Endothelial cell of umbilical vein (primary cell): ENCODE results near the gene PLEKHG3. TPM values are rescaled to one million over a fixed set of nuclear protein-coding genes. Genes with fewer than 3 reads are reported as not detected.

Experiments used
- BruUV-seq: library from RNA; stranded (reverse); fragments of 400-500 nt; replicated peaks from 2 replicates; lab custom pipeline; 2021; lab: Mats Ljungman, UMichigan
- CTCF ChIA-PET: fragments of 300-600, 350-600 bp; sonication (Branson Sonifier 250); formaldehyde crosslinking; loops from one replicate; lab custom pipeline; 2021; ENCODE audit warnings: antibody characterized with exemption, inconsistent platforms; lab: Charles Lee
- POLR2A ChIA-PET: fragments of 300-600, 350-600 bp; sonication (Branson Sonifier 250); formaldehyde crosslinking; loops from one replicate; lab custom pipeline; 2021; ENCODE audit warnings: antibody characterized with exemption, inconsistent platforms; lab: Charles Lee
- DNase-seq: peaks from one replicate; pipeline ENCODE4 v3.0.0-alpha.2; 2011; ENCODE audit warnings: low read depth, low spot score
- FAIRE-seq: peaks from 2 replicates; lab custom pipeline; 2011; peaks lifted over from hg19 to GRCh38; lab: Jason Lieb, UNC
- H2AFZ ChIP-seq: 2 replicates; pipeline ENCODE4 v1.6.0; 2012; ENCODE audit warnings: low read depth, low read length, control low read depth, inconsistent platforms
- H3K27ac ChIP-seq: 2 replicates; pipeline ENCODE4 v1.5.1; 2011; ENCODE audit warnings: low read depth, mild to moderate bottlenecking, control low read depth, low read length, moderate library complexity; ENCODE audit not compliant: insufficient read depth
- H3K27me3 ChIP-seq, 2 experiments: 2 replicates each; pipeline versions ENCODE4 v1.6.0 to v1.6.1; 2011; ENCODE audit warnings: low read length in 2 of 2, mixed read lengths in 1 of 2; ENCODE audit not compliant: control insufficient read depth in 2 of 2, insufficient read depth in 2 of 2
- H3K36me3 ChIP-seq, 2 experiments: 2 replicates in 1 of 2; 3 replicates in 1 of 2; pipeline ENCODE4 v1.5.1; 2011; ENCODE audit warnings: low read length in 2 of 2, mild to moderate bottlenecking in 1 of 2, moderate library complexity in 1 of 2; ENCODE audit not compliant: control insufficient read depth in 2 of 2, insufficient read depth in 2 of 2; ENCODE audit errors: extremely low read depth in 1 of 2
- H3K4me1 ChIP-seq: 3 replicates; pipeline ENCODE4 v1.5.1; 2011; ENCODE audit warnings: mild to moderate bottlenecking, low read length; ENCODE audit not compliant: control insufficient read depth, insufficient read depth; ENCODE audit errors: extremely low read depth
- H3K4me2 ChIP-seq: 2 replicates; pipeline ENCODE4 v1.6.1; 2011; ENCODE audit warnings: low read length, control low read depth, mixed read lengths; ENCODE audit not compliant: insufficient read depth
- H3K4me3 ChIP-seq, 3 experiments: fragments of 200-600 bp in 1 of 3; sonication (generic), shearing (Covaris generic) in 1 of 3; replicated peaks in 1 of 3; 2 replicates each; pipeline ENCODE4 v1.5.1; 2011 to 2016; ENCODE audit warnings: control low read depth in 3 of 3, low read length in 3 of 3, mild to moderate bottlenecking in 2 of 3, inconsistent platforms in 1 of 3, low read depth in 1 of 3, moderate library complexity in 1 of 3; ENCODE audit not compliant: insufficient read depth in 1 of 3
- H3K79me2 ChIP-seq: 2 replicates; pipeline ENCODE4 v1.6.0; 2012; ENCODE audit warnings: low read length, inconsistent platforms; ENCODE audit not compliant: control insufficient read depth, insufficient read depth
- H3K9ac ChIP-seq: replicated peaks from 2 replicates; pipeline ENCODE3; 2011; ENCODE audit warnings: low read length, control low read depth; ENCODE audit not compliant: insufficient read depth; ENCODE audit errors: extremely low read depth
- H3K9me1 ChIP-seq: replicated peaks from 3 replicates; pipeline ENCODE4 v1.6.0; 2011; ENCODE audit warnings: mild to moderate bottlenecking, low read length; ENCODE audit not compliant: control insufficient read depth, insufficient read depth; ENCODE audit errors: extremely low read depth
- H3K9me3 ChIP-seq: replicated peaks from 2 replicates; pipeline ENCODE4 v1.5.1; 2012; ENCODE audit warnings: low read length, inconsistent platforms; ENCODE audit not compliant: control insufficient read depth, insufficient read depth
- H4K20me1 ChIP-seq: replicated peaks from 2 replicates; pipeline ENCODE3; 2011; ENCODE audit warnings: mild to moderate bottlenecking, low read length; ENCODE audit not compliant: control insufficient read depth, insufficient read depth; ENCODE audit errors: extremely low read depth
- CTCF ChIP-seq, 2 donors: IDR thresholded peaks; 1 replicate in 1 of 2; 2 replicates in 1 of 2; pipeline ENCODE4 v1.5.1; 2011; ENCODE audit warnings: low read length in 2 of 2, mild to moderate bottlenecking in 2 of 2, moderate library complexity in 2 of 2, control low read depth in 1 of 2, inconsistent platforms in 1 of 2, low read depth in 1 of 2; ENCODE audit not compliant: insufficient read depth in 1 of 2; ENCODE audit errors: extremely low read depth in 1 of 2
- EZH2 ChIP-seq: IDR thresholded peaks from 2 replicates; pipeline ENCODE4 v1.6.1; 2012; ENCODE audit warnings: borderline replicate concordance, low read depth, mild to moderate bottlenecking, moderate library complexity, low read length, inconsistent platforms; ENCODE audit not compliant: severe bottlenecking
- FOS ChIP-seq: IDR thresholded peaks from 2 replicates; pipeline ENCODE4 v1.6.1; 2011; ENCODE audit warnings: mild to moderate bottlenecking, low read length, moderate library complexity, borderline replicate concordance; ENCODE audit not compliant: insufficient read depth
- GATA2 ChIP-seq: IDR thresholded peaks from 2 replicates; pipeline ENCODE4 v1.7.0; 2011; ENCODE audit warnings: low read depth, mild to moderate bottlenecking, moderate library complexity, mixed read lengths, low read length; ENCODE audit not compliant: insufficient read length, insufficient read depth
- JUN ChIP-seq: IDR thresholded peaks from 2 replicates; pipeline ENCODE4 v1.6.1; 2011; ENCODE audit warnings: borderline replicate concordance, low read depth; ENCODE audit not compliant: insufficient read length, insufficient read depth
- MAX ChIP-seq: IDR thresholded peaks from 2 replicates; pipeline ENCODE4 v1.6.1; 2011; ENCODE audit not compliant: insufficient read depth, insufficient read length
- MYC ChIP-seq: IDR thresholded peaks from one replicate; pipeline ENCODE4 v1.6.1; 2011; ENCODE audit warnings: mild to moderate bottlenecking, low read depth, low read length
- POLR2A ChIP-seq: IDR thresholded peaks from 2 replicates; pipeline ENCODE4 v1.6.1; 2012; ENCODE audit warnings: low read depth, mild to moderate bottlenecking, control low read depth, low read length
- POLR2AphosphoS5 ChIP-seq: IDR thresholded peaks from 2 replicates; pipeline ENCODE4 v1.6.1; 2012; ENCODE audit warnings: low read depth, mild to moderate bottlenecking, control low read depth, low read length, moderate library complexity; ENCODE audit not compliant: insufficient read depth
- dilution Hi-C: fragments of 300-500 bp; cut with MboI; formaldehyde crosslinking; loops from one replicate; pipeline ENCODE4 v1.15.0; 2019; ENCODE audit warnings: low sequenced_read_pairs; ENCODE audit not compliant: extremely low pct_ligation_motif_present
- intact Hi-C: fragments of 100-400 bp; cut with micrococcal nuclease; formaldehyde crosslinking; loops from one replicate; pipeline ENCODE4 v1.10.0; 2022
- polyA plus RNA-seq, 4 experiments: library from polyadenylated mRNA; depleted of rRNA in 3 of 4; stranded (reverse) in 3 of 4; unstranded in 1 of 4; fragments of >200 nt; gene quantifications; 2 replicates each; pipeline versions ENCODE4 v1.2.1 to v1.2.3, GENCODE V29; 2011 to 2012; ENCODE audit warnings: missing spikeins in 1 of 4
- total RNA-seq: library from RNA; stranded (reverse); gene quantifications from 2 replicates; pipeline ENCODE4 v1.2.3, GENCODE V29; 2021

PLEKHG3 gene
- total and polyA plus RNA-seq, 2 donors (not counting 3 experiments of a cell fraction or from before 2014, with no cell fraction given), result 6.6 to 8.0 TPM

GRCh38 chr14:64784006-64784405, 79.8 kb downstream of the PLEKHG3 start:
- H3K27me3 ChIP-seq, result no peaks in the 10 kb centered on the region
- H3K9me1 ChIP-seq, result no peaks in the 10 kb centered on the region
- no peak for DNase-seq
- no peaks in the 10 kb centered on the region for H3K79me2 ChIP-seq
- H3K9ac ChIP-seq, result no peak overlapping the region
- TF ChIP-seq CTCF (IDR thresholded peaks at IDR 0.05; ENCODE audit: extremely low read depth in 1 of 2, insufficient read depth in 1 of 2, low read depth in 1 of 2, low read length in 2 of 2) (no peak), FOS (no peak)
- no peak for FAIRE-seq
- POLR2A ChIA-PET, result no interaction called here
- H4K20me1 ChIP-seq, result no peaks in the 10 kb centered on the region
- H3K4me1 ChIP-seq, result peaks cover 13% of the 10 kb centered on the region
- intact Hi-C loops, result no loop called here
- H3K27ac ChIP-seq, result no peak overlapping the region
- H3K36me3 ChIP-seq, result no peaks in the 10 kb centered on the region
- no peak overlapping the region for H3K4me2 ChIP-seq
- H2AFZ ChIP-seq, result no peak overlapping the region
- dilution Hi-C loops, result no loop called here
- H3K4me3 ChIP-seq, result no peak overlapping the region
- no TSS peak for BruUV-seq
- CTCF ChIA-PET, result interaction anchor here (1.4 kb wide), 1 partner anchor 16 kb away, joined by 4 read pairs; no protein-coding TSS in a partner anchor
- H3K9me3 ChIP-seq, result no peaks in the 10 kb centered on the region

- intact Hi-C loops, result no loop called here
- FAIRE-seq, result no peak
- no peak overlapping the region for H2AFZ ChIP-seq
These were observed 82.3 kb downstream of the PLEKHG3 start for GRCh38 chr14:64786296-64787149.

More at GRCh38 chr14:64786296-64787149, 82.3 kb downstream of the PLEKHG3 start:
- Histone ChIP-seq H3K9me3 (no peaks in the 10 kb centered on the region), H4K20me1 (no peaks in the 10 kb centered on the region), H3K36me3 (no peaks in the 10 kb centered on the region), H3K9ac (no peak overlapping the region), H3K27ac (no peak overlapping the region), H3K4me3 (no peak overlapping the region), H3K27me3 (no peaks in the 10 kb centered on the region), H3K4me1 (peaks cover 13% of the 10 kb centered on the region), H3K9me1 (no peaks in the 10 kb centered on the region), H3K4me2 (no peak overlapping the region), H3K79me2 (no peaks in the 10 kb centered on the region)
- CTCF ChIA-PET, result interaction anchor here (1.2 to 1.7 kb wide), 2 partner anchors 14 to 116 kb away, joined by 3 to 8 read pairs; no protein-coding TSS in a partner anchor
- TF ChIP-seq GATA2, result no peak
- TF ChIP-seq MYC, result no peak
- TF ChIP-seq JUN, result no peak
- no peak for TF ChIP-seq POLR2A
- no peak for TF ChIP-seq CTCF (IDR thresholded peaks at IDR 0.05; ENCODE audit: extremely low read depth in 1 of 2, insufficient read depth in 1 of 2, low read depth in 1 of 2, low read length in 2 of 2)
- no peak for TF ChIP-seq POLR2AphosphoS5
- TF ChIP-seq EZH2, result no peak
- no peak for TF ChIP-seq FOS
- no peak for TF ChIP-seq MAX
- DNase-seq, result peak; percentile 45
- dilution Hi-C loops, result no loop called here
- BruUV-seq, result no TSS peak
- POLR2A ChIA-PET, result no interaction called here
